Retinal pigment epithelial cell (primary cell): ENCODE measurements around the gene CPPED1.

ENCODE experiments used
- DNase-seq: peaks from one replicate; pipeline ENCODE4 v3.0.0-alpha.2; 2010; ENCODE audit warnings: low read depth
- H3K4me3 ChIP-seq: 2 replicates; pipeline ENCODE4 v1.5.1; 2011; ENCODE audit warnings: mild to moderate bottlenecking, low read length, control low read depth, moderate library complexity
- TF ChIP-seq, protein P1 (sequence below): conservative IDR thresholded peaks from 2 replicates; pipeline ENCODE4 v1.5.1; 2011; ENCODE audit warnings: low read depth, low read length, control low read depth, inconsistent platforms

Gene CPPED1

DNA sequence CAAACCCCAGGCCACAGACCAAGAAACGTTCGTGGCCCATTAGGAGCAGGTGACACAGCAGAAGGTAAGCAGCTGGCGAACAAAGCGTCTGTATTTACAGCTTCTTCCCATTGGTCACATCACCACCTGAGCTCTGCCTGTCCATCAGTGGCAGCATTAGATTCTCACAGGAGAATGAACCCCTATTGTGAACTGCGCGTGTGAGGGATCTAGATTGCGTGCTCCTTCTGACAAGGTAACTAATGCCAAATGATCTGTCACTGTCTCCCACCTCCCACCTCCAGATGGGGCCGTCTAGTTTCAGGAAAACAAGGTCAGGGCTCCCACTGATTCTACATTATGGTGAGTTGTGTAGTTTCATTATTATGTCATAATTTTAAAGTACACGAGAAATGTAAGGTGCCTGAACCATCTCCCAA, 186.3 kb downstream of the CPPED1 start:
- TF ChIP-seq, protein P1, sequence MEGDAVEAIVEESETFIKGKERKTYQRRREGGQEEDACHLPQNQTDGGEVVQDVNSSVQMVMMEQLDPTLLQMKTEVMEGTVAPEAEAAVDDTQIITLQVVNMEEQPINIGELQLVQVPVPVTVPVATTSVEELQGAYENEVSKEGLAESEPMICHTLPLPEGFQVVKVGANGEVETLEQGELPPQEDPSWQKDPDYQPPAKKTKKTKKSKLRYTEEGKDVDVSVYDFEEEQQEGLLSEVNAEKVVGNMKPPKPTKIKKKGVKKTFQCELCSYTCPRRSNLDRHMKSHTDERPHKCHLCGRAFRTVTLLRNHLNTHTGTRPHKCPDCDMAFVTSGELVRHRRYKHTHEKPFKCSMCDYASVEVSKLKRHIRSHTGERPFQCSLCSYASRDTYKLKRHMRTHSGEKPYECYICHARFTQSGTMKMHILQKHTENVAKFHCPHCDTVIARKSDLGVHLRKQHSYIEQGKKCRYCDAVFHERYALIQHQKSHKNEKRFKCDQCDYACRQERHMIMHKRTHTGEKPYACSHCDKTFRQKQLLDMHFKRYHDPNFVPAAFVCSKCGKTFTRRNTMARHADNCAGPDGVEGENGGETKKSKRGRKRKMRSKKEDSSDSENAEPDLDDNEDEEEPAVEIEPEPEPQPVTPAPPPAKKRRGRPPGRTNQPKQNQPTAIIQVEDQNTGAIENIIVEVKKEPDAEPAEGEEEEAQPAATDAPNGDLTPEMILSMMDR, result no peak
- no peak overlapping the region for H3K4me3 ChIP-seq
- no peak for DNase-seq

DNA sequence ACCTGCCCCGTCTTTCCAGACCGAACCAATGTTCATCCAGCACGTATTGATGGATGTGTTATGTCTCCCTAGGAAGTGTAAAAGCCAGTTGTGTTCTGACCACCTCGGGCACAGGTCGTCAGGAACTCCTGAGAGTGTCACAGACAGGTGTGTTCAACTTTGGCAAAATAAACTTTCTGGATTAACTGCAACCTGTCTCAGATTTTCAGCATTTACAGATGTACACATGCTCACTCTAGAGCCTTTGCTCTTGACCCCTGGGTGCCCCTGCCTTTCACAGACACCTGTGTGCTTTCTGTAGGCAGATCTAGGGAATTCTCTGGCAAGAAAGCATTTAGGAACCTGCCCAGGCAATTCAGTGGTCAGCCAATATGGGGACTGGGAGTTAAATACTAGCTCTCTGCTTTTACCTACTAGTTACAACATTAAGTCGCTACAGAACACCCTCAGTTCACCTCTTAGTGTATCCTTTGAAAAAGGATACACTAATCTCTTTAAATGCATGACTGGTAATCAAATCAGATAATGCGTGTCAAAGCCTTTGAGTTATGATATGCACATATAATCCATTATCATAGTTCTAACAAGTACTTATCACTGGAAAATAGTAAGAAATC, 188.9 kb downstream of the CPPED1 start:
- TF ChIP-seq, protein P1, result no peak
- DNase-seq, result no peak
- no peak overlapping the region for H3K4me3 ChIP-seq

DNA sequence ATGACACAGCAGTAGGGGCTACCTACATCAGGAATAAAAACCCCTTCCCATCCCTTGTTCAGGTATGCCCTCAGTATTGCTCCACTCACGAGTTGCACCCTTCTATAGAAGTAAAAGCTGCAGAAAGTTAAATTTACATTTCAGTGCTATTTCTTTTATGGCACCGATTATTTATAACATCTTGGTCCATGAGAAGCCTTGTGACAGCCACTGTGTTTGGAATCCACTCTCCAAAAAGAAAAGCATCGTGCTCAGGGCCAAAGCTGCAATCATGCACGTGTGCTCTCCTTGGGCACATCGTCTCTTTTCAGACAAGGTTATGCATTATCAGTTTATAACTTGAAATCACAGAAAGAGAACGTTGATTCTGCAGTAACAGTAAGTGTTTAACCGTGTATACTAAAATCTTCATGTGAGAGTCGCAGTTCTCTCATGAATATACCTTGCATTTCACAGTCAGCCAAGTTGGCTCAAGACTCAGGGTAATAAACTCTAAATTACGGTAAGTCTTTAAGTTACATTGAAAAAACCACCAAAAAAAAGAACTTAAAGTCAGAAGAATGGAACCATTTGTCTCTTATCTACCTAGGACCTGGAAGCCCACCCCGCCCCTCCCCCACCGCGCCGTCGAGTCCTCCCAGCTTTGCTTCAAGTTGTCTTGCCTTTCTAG, 189.6 kb downstream of the CPPED1 start:
- TF ChIP-seq, protein P1, result no peak
- no peak overlapping the region for H3K4me3 ChIP-seq
- DNase-seq, result no peak

DNA sequence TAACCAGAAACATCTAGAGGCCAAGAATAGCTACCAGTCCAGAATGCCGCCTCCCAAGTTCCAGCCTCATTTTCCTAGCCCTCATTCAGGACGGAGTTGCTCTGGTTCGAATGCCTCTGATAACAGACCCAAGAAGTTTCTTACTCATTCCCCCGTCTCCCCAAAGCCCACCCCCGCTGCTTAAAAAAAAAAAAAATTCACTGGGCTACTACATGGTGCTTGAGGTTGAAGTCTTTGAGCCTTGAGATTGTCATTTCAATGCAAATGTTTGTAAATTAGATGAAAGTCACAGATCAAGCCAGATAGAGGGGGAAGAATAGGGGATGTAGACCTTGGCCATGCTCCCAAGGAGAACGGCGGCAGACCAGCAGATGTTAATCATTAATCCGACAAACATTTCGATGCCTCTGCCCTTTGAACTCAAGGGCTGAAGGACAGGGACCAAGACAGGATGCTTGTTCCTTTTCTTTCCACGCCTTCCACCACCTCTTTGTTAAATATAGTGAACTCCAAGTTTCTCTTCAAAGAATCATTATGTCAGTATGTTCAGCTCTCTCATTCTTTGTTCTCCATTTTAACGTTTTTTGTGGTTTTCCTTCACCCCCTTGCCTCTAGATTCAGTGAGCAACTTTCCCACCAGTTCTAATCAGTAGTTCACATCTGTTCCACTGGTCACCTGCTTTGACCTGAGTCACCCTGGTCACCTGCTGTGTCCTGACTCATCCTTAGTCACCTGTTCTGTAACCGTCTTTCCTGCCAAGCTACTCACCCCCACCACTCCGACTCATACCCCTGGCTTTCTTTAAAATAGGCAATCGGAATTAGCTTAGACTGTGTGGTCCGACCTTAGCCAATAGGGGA, 190.3 kb downstream of the CPPED1 start:
- DNase-seq, result no peak
- TF ChIP-seq, protein P1, result no peak
- no peak overlapping the region for H3K4me3 ChIP-seq

DNA sequence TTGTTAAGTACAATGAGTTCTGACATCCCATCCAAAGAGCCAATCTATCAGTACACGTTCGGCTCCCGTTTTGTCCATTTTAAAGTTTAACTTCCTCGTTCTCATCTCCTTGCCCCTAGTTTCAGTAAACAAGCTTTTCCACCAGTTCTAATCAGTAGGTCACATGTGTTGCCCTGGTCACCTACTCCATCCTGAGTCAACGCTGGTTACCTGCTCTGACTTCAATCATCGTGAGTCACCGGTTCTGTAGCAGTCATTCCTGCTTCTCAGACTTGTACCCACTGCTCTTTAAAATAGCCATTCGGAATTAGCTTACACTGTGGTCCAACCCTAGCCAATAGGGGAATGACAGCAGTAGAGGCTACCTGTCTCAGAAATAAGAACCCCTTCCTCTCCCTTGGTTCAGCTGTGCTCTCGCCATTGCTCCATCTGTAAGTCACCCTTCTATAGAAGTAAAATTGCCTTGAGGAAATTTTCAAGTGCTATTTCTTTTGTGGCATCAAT, 191.0 kb downstream of the CPPED1 start:
- DNase-seq, result no peak
- no peak overlapping the region for H3K4me3 ChIP-seq
- TF ChIP-seq, protein P1, result no peak

DNA sequence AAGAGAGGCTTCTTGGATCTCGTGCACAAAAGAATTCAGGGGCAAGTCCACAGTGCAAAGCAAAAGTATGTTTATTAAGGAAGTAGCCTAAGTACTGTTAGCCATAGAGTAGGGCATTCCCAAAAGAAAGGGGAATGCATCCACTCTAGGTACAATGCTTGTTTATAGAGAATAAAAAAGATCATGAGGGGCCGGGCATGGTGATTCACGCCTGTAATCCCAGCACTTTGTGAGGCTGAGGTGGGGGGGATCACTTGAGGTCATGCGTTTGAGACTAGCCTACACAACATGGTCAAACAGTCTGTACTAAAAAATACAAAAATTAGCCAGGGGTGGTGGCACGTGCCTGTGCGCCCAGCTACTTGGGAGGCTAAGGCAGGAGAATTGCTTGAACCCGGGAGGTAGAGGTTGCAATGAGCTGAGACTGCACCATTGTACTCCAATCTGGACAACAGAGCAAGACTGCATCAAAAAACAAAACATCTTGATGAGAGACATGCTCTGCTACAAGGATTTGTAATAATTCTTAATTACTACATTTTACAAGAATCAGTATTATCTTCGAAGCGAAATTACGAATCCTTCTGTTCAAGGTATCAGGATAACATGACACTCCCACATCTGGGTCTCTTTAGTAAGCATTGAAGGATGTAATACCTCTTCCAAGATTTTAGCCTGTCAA, 191.6 kb downstream of the CPPED1 start:
- no peak overlapping the region for H3K4me3 ChIP-seq
- TF ChIP-seq, protein P1, result no peak
- no peak for DNase-seq
